ENCODE results near the gene PARD3. TPM values are rescaled to one million over a fixed set of nuclear protein-coding genes. Genes with fewer than 3 reads are reported as not detected.

The PARD3 gene
- total RNA-seq, 1 experiment from 2014 or later: 24.3 TPM

GRCh38 chr10:34164029-34164428 is 651.1 kb downstream of the PARD3 start:
- DNase-seq (ENCODE audit: low spot score): no peak

GRCh38 chr10:34163075-34163905 is 651.8 kb downstream of the PARD3 start:
- DNase-seq (ENCODE audit: low spot score): no peak

GRCh38 chr10:34161777-34162370 is 653.2 kb downstream of the PARD3 start:
- no peak for DNase-seq (ENCODE audit: low spot score)

GRCh38 chr10:34160595-34160994 is 654.5 kb downstream of the PARD3 start:
- DNase-seq (ENCODE audit: low spot score): no peak

GRCh38 chr10:34157501-34157900 is 657.6 kb downstream of the PARD3 start:
- no peak for DNase-seq (ENCODE audit: low spot score)

GRCh38 chr10:34156781-34157425 is 658.2 kb downstream of the PARD3 start:
- DNase-seq (ENCODE audit: low spot score): no peak

- DNase-seq (ENCODE audit: low spot score): no peak
These were observed 659.3 kb downstream of the PARD3 start for GRCh38 chr10:34155812-34156211.

- no peak for DNase-seq (ENCODE audit: low spot score)
These were observed 660.7 kb downstream of the PARD3 start for GRCh38 chr10:34154383-34154900.

GRCh38 chr10:34153663-34154382 is 661.3 kb downstream of the PARD3 start:
- no peak for DNase-seq (ENCODE audit: low spot score)

- no peak for DNase-seq (ENCODE audit: low spot score)
These were observed 662.7 kb downstream of the PARD3 start for GRCh38 chr10:34152434-34152833.

GRCh38 chr10:34151931-34152330 is 663.2 kb downstream of the PARD3 start:
- no peak for DNase-seq (ENCODE audit: low spot score)

- DNase-seq (ENCODE audit: low spot score): no peak
These were observed 663.6 kb downstream of the PARD3 start for GRCh38 chr10:34151481-34151880.

GRCh38 chr10:34150103-34150502 is 665.0 kb downstream of the PARD3 start:
- DNase-seq (ENCODE audit: low spot score): no peak

GRCh38 chr10:34148305-34148657 is 666.8 kb downstream of the PARD3 start:
- DNase-seq (ENCODE audit: low spot score): no peak

GRCh38 chr10:34147641-34148304 is 667.3 kb downstream of the PARD3 start:
- DNase-seq (ENCODE audit: low spot score): no peak

GRCh38 chr10:34145715-34146114 is 669.4 kb downstream of the PARD3 start:
- DNase-seq (ENCODE audit: low spot score): no peak

GRCh38 chr10:34143466-34143865 is 671.6 kb downstream of the PARD3 start:
- no peak for DNase-seq (ENCODE audit: low spot score)

GRCh38 chr10:34141032-34141680 is 673.9 kb downstream of the PARD3 start:
- DNase-seq (ENCODE audit: low spot score): no peak

- DNase-seq (ENCODE audit: low spot score): no peak
These were observed 675.5 kb downstream of the PARD3 start for GRCh38 chr10:34139559-34139958.

GRCh38 chr10:34137955-34138354 is 677.1 kb downstream of the PARD3 start:
- no peak for DNase-seq (ENCODE audit: low spot score)

- no peak for DNase-seq (ENCODE audit: low spot score)
These were observed 677.9 kb downstream of the PARD3 start for GRCh38 chr10:34137201-34137600.

Data from HT-29 (cell line).